Activated naive CD4-positive, alpha-beta T cell treated with anti-CD3 and anti-CD28 coated beads, Interleukin-2, amount 10 ng/mL, durations not matched to agents 5 hours and 36 hours (primary cell): Measurements from ENCODE around the gene L3HYPDH. TPM values are rescaled to one million over a fixed set of nuclear protein-coding genes. Genes with fewer than 3 reads are reported as not detected.

Experiments used
- total RNA-seq, 2 experiments: library from RNA; stranded (reverse); gene quantifications; one replicate each; pipeline ENCODE4 v1.2.3, GENCODE V29; 2021

Gene L3HYPDH
- total RNA-seq, result 10 to 100 TPM; 21.1 to 21.3 TPM

DNA sequence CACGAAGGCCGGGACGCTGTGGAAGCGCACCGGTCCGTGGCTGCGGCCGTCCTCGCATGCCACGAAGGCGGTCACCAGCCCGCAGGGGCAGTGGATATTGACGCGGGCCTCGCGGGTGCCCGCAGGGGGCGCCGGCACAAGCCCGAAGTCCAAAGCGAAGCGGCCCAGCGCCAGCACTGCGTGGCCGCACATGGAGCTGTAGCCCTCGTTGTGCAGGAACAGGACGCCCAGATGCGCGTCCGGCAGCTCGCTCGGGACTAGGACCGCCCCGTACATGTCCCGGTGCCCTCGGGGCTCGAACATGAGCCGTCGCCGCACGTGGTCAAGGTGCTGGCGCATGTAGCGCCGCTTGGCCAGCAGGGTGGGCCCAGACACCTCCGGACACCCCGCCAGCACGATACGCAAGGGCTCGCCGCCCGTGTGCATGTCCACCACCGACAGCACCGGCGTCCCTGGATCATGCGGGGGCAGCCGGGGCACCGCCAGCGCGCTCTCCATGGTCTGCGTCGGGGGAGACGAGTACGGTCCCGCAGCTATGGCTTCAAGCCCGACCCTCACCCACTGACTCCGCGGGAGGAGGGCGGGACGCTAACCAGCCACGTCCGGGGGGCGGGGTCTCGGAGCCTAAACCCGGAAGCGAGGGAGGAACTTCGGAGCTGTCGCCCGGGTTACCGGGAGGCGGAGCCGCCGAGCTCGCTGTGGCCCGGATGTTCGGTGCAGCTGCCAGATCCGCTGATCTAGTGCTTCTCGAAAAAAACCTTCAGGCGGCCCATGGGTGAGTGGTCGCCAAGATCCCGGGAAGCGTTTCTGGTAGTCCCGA, at the start of gene L3HYPDH, which contains the start of gene JKAMP:
TSS of gene L3HYPDH (minus strand) at position 590 of the 820 bp plus-strand sequence. CDS start at position 498, 92 bp downstream.
TSS of gene JKAMP (plus strand) at position 699 of the 820 bp plus-strand sequence. CDS start at position 772, 73 bp downstream.

GRCh38 chr14:59465316-59466135, 18.7 kb downstream of the L3HYPDH start, which contains the start of gene GPR135:
Gene GPR135, minus strand, starts transcription at chr14:59465380. Its CDS starts 154 bp downstream, at chr14:59465226.

Other genes with a start within 250 kb of the L3HYPDH start
- gene GPR135, start 19.0 kb downstream of the L3HYPDH start, total RNA-seq, result under 1 TPM; 0.86 to 0.89 TPM
- gene JKAMP, start 109 bp upstream of the L3HYPDH start, total RNA-seq, result 10 to 100 TPM; 26.8 to 29.6 TPM
- gene CCDC175, start 92.4 kb upstream of the L3HYPDH start, total RNA-seq, result not detected